OCI-LY1 (cell line): Measurements from ENCODE around the gene SAMD8.
"Not testable (repeated sequence)": the region's sequence is repeated elsewhere in the genome, so short reads cannot be mapped to it uniquely, and the experiment has no call there.

Experiments
- H2AFZ ChIP-seq: fragments of 200-600 bp; sonication (generic), shearing (Covaris generic); 2 replicates; pipeline ENCODE4 v1.6.0; 2014; ENCODE audit warnings: antibody characterized with exemption, mild to moderate bottlenecking, low read length
- H3F3A ChIP-seq: fragments of 200-600 bp; sonication (generic), shearing (Covaris generic); 2 replicates; pipeline ENCODE4 v1.6.0; 2014; ENCODE audit warnings: mild to moderate bottlenecking, antibody characterized with exemption, low read length, moderate library complexity; ENCODE audit not compliant: insufficient read depth
- H3K27ac ChIP-seq: fragments of 200-600 bp; sonication (generic); 2 replicates; pipeline ENCODE4 v1.5.1; 2014; ENCODE audit warnings: low read length, mixed run types, mild to moderate bottlenecking, low read depth; ENCODE audit not compliant: poor library complexity, severe bottlenecking
- H3K27me3 ChIP-seq: fragments of 200-600 bp; sonication (generic); 2 replicates; pipeline ENCODE4 v1.6.0; 2014; ENCODE audit warnings: antibody characterized with exemption, mild to moderate bottlenecking, low read length, moderate library complexity; ENCODE audit not compliant: insufficient read depth
- H3K36me3 ChIP-seq: fragments of 200-600 bp; sonication (generic); 2 replicates; pipeline ENCODE4 v1.6.1; 2014; ENCODE audit warnings: mild to moderate bottlenecking, antibody characterized with exemption, low read length, moderate library complexity, mixed read lengths; ENCODE audit not compliant: insufficient read depth
- H3K4me1 ChIP-seq: fragments of 200-600 bp; sonication (generic); 2 replicates; pipeline ENCODE4 v1.5.1; 2014; ENCODE audit warnings: mild to moderate bottlenecking, low read length, moderate library complexity; ENCODE audit not compliant: insufficient read depth, severe bottlenecking
- H3K4me2 ChIP-seq: fragments of 200-600 bp; sonication (generic), shearing (Covaris generic); 2 replicates; pipeline ENCODE4 v1.6.1; 2014; ENCODE audit warnings: low read length
- H3K4me3 ChIP-seq: fragments of 200-600 bp; sonication (generic); 2 replicates; pipeline ENCODE4 v1.5.1; 2014; ENCODE audit warnings: low read length, low read depth, mild to moderate bottlenecking, mixed read lengths; ENCODE audit not compliant: poor library complexity, severe bottlenecking
- H3K79me2 ChIP-seq: fragments of 200-600 bp; shearing (Covaris generic); 2 replicates; pipeline ENCODE4 v1.6.1; 2016; ENCODE audit warnings: mixed run types, low read length, mixed read lengths; ENCODE audit not compliant: insufficient read depth
- H3K9ac ChIP-seq: fragments of 200-600 bp; sonication (generic), shearing (Covaris generic); 2 replicates; pipeline ENCODE4 v1.6.1; 2014; ENCODE audit warnings: mild to moderate bottlenecking, low read length, mixed read lengths
- H3K9me2 ChIP-seq: fragments of 200-600 bp; sonication (generic), shearing (Covaris generic); 2 replicates; pipeline ENCODE4 v1.6.1; 2014; ENCODE audit warnings: low read depth, mild to moderate bottlenecking, low read length, mixed read lengths
- H3K9me3 ChIP-seq: fragments of 200-600 bp; shearing (Covaris generic); 2 replicates; pipeline ENCODE4 v1.6.1; 2014; ENCODE audit warnings: low read length, mixed read lengths
- H4K20me1 ChIP-seq: fragments of 200-600 bp; sonication (generic), shearing (Covaris generic); 2 replicates; pipeline ENCODE4 v1.6.0; 2016; ENCODE audit warnings: mild to moderate bottlenecking, low read length; ENCODE audit not compliant: insufficient read depth
- EZH2 ChIP-seq: fragments of 200-600 bp; sonication (generic), shearing (Covaris generic); IDR thresholded peaks from 2 replicates; pipeline ENCODE4 v1.8.0; 2017; ENCODE audit warnings: borderline replicate concordance, mixed run types, mild to moderate bottlenecking, antibody characterized with exemption, low read length, moderate library complexity, mixed read lengths
- TF ChIP-seq, protein P1 (sequence below): fragments of 200-600 bp; sonication (generic), shearing (Covaris generic); IDR thresholded peaks from 2 replicates; pipeline ENCODE4 v1.5.1; 2017; ENCODE audit warnings: mild to moderate bottlenecking, antibody characterized with exemption, low read length, moderate library complexity, mixed read lengths

Gene SAMD8

DNA sequence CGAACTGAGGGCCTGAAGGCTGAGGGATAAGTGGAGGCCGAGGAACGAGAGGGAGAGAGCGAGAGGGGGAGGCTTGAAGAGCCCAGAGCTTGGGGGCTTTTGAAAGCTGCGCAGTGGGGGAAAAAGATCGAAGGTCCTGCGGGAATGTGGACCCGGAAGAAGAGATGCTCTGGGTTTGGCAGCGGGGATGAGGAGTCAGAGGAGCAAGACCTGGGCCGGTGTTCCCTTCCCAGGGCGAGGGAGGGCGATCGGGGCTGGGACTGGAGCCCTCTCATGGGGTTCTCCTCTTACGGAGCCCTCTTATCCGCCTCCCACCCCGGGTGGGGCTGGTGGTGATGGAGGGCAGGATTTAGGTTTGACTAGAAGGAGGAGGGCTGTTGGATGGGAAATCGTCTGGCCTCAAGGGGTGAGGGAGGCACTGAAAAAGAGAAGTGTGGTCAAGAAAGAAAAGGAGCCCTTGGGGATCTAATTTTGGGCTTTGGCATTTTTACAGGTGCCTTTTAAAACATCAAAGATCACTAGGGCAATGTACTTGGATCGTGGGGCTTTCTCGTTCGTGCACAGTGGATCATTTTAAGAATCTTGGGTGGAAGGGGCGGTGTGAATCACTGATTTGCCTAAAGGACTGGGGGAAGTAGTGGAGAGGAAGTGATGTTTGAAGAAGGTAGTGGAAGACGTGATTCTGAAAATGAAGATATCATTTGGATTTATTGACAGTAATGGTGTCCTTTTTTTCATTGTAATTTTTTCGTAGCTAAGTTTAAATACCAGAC, 637 bp downstream of the SAMD8 start:
- no peak overlapping the region for H2AFZ ChIP-seq
- H3K9ac ChIP-seq = peak overlapping the region; percentile 94
- H4K20me1 ChIP-seq = no peaks in the 10 kb centered on the region
- H3K9me2 ChIP-seq = no peaks in the 10 kb centered on the region
- no peaks in the 10 kb centered on the region for H3K9me3 ChIP-seq
- peak overlapping the region; percentile 94 for H3K4me3 ChIP-seq
- peaks cover 5% of the 10 kb centered on the region; the same call in 1 of the 2 replicates for H3F3A ChIP-seq
- peaks cover 12% of the 10 kb centered on the region; the same call in 1 of the 2 replicates for H3K36me3 ChIP-seq
- peak overlapping the region; percentile 68 for H3K4me2 ChIP-seq
- TF ChIP-seq, protein P1, sequence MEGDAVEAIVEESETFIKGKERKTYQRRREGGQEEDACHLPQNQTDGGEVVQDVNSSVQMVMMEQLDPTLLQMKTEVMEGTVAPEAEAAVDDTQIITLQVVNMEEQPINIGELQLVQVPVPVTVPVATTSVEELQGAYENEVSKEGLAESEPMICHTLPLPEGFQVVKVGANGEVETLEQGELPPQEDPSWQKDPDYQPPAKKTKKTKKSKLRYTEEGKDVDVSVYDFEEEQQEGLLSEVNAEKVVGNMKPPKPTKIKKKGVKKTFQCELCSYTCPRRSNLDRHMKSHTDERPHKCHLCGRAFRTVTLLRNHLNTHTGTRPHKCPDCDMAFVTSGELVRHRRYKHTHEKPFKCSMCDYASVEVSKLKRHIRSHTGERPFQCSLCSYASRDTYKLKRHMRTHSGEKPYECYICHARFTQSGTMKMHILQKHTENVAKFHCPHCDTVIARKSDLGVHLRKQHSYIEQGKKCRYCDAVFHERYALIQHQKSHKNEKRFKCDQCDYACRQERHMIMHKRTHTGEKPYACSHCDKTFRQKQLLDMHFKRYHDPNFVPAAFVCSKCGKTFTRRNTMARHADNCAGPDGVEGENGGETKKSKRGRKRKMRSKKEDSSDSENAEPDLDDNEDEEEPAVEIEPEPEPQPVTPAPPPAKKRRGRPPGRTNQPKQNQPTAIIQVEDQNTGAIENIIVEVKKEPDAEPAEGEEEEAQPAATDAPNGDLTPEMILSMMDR = no peak
- TF ChIP-seq EZH2 = no peak
- H3K27me3 ChIP-seq = no peaks in the 10 kb centered on the region
- H3K79me2 ChIP-seq = peaks cover 47% of the 10 kb centered on the region
- peak overlapping the region; percentile 90 for H3K27ac ChIP-seq
- peaks cover 40% of the 10 kb centered on the region for H3K4me1 ChIP-seq

DNA sequence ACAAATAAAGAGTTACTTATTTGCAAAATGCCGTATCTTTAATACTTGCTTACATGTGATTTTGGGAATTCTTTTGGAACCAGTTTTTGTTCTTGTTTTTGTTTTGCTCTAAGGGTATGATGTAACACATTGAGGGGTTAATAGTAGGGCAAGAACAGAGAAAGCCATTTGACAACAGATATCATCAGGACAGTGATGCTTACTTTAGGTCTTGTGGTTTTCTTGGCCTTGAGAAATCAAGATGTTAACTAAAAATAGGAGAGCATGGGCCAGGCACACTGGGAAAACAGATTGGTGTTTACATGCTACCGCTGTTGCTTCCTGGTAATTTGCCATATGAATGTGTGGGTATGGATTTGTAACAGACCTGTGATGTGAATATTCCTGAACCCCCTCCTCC, 3.7 kb downstream of the SAMD8 start:
- peaks cover 5% of the 10 kb centered on the region; the same call in 1 of the 2 replicates for H3F3A ChIP-seq
- H3K4me2 ChIP-seq = no peak overlapping the region; the same call in 1 of the 2 replicates

GRCh38 chr10:75116941-75117775, 5.7 kb downstream of the SAMD8 start:
- H3K4me3 ChIP-seq, H3F3A ChIP-seq, H4K20me1 ChIP-seq, H3K9me3 ChIP-seq, H3K9me2 ChIP-seq, H3K27ac ChIP-seq, H3K27me3 ChIP-seq, H3K9ac ChIP-seq, H3K4me2 ChIP-seq, H2AFZ ChIP-seq: not testable (repeated sequence)
- Histone ChIP-seq H3K36me3 (peaks cover 12% of the 10 kb centered on the region; the same call in 1 of the 2 replicates), H3K4me1 (peaks cover 42% of the 10 kb centered on the region), H3K79me2 (peaks cover 96% of the 10 kb centered on the region)

More for the DNA sequence above, 3.7 kb downstream of the SAMD8 start:
- Histone ChIP-seq H3K27ac (peak overlapping the region; percentile 38), H3K4me3 (no peak overlapping the region), H3K9me3 (no peaks in the 10 kb centered on the region), H4K20me1 (no peaks in the 10 kb centered on the region), H3K36me3 (peaks cover 12% of the 10 kb centered on the region; the same call in 1 of the 2 replicates), H3K9me2 (no peaks in the 10 kb centered on the region), H3K4me1 (peaks cover 45% of the 10 kb centered on the region), H3K27me3 (no peaks in the 10 kb centered on the region), H3K9ac (no peak overlapping the region), H3K79me2 (peaks cover 77% of the 10 kb centered on the region), H2AFZ (no peak overlapping the region)
- TF ChIP-seq, protein P1 = no peak
- no peak for TF ChIP-seq EZH2
